HS-27A (cell line): Measurements from ENCODE around the gene MPLKIP.
"Not testable (repeated sequence)": the region's sequence is repeated elsewhere in the genome, so short reads cannot be mapped to it uniquely, and the experiment has no call there.

Experiments
- DNase-seq: peaks from one replicate; pipeline ENCODE4 v3.0.0-alpha.2; 2012; ENCODE audit warnings: low read depth, missing footprints

MPLKIP gene

GRCh38 chr7:40133561-40134427 is 628 bp downstream of the MPLKIP start:
- DNase-seq = no peak

GRCh38 chr7:40122940-40123254 is 11.5 kb downstream of the MPLKIP start:
- no peak for DNase-seq

GRCh38 chr7:40122100-40122939 is 12.1 kb downstream of the MPLKIP start:
- DNase-seq = not testable (repeated sequence)

GRCh38 chr7:40120020-40120419 is 14.4 kb downstream of the MPLKIP start:
- no peak for DNase-seq

- not testable (repeated sequence) for DNase-seq
These were observed 16.2 kb downstream of the MPLKIP start for GRCh38 chr7:40118201-40118600.

GRCh38 chr7:40117199-40117598 is 17.2 kb downstream of the MPLKIP start:
- not testable (repeated sequence) for DNase-seq

- no peak for DNase-seq
These were observed 18.5 kb downstream of the MPLKIP start for GRCh38 chr7:40115936-40116335.

- no peak for DNase-seq
These were observed 28.4 kb downstream of the MPLKIP start for GRCh38 chr7:40105879-40106473.

- no peak for DNase-seq
These were observed 31.5 kb downstream of the MPLKIP start for GRCh38 chr7:40102897-40103296.

- DNase-seq = no peak
These were observed 33.2 kb downstream of the MPLKIP start for GRCh38 chr7:40101201-40101600.

GRCh38 chr7:40099837-40100236 is 34.6 kb downstream of the MPLKIP start:
- DNase-seq = no peak

- DNase-seq = no peak
These were observed 35.6 kb downstream of the MPLKIP start for GRCh38 chr7:40098810-40099209.

- no peak for DNase-seq
These were observed 36.7 kb downstream of the MPLKIP start for GRCh38 chr7:40097728-40098127.

GRCh38 chr7:40095695-40096327 is 38.6 kb downstream of the MPLKIP start:
- no peak for DNase-seq

GRCh38 chr7:40095230-40095629 is 39.2 kb downstream of the MPLKIP start:
- no peak for DNase-seq

- DNase-seq = no peak
These were observed 40.6 kb downstream of the MPLKIP start for GRCh38 chr7:40093631-40094350.

GRCh38 chr7:40092182-40092581 is 42.2 kb downstream of the MPLKIP start:
- no peak for DNase-seq

- DNase-seq = no peak
These were observed 56.6 kb downstream of the MPLKIP start for GRCh38 chr7:40077849-40078248.
